HepG2 (cell line): Measurements from ENCODE around the gene RBSN. TPM values are rescaled to one million over a fixed set of nuclear protein-coding genes. Genes with fewer than 3 reads are reported as not detected.
A peak's percentile ranks its signal among the peaks of the same experiment; 100 is the strongest.

Source experiments
- CREB3 ChIP-seq: sonication (generic); formaldehyde crosslinking; IDR thresholded peaks from 2 replicates; pipeline ENCODE4 v1.5.0; 2020; ENCODE audit warnings: missing genetic modification reagents
- ETV6 ChIP-seq: sonication (generic); formaldehyde crosslinking; conservative IDR thresholded peaks from 2 replicates; pipeline ENCODE4 v1.4.0; 2020; ENCODE audit warnings: missing genetic modification reagents
- FOXJ3 ChIP-seq: sonication (generic); formaldehyde crosslinking; IDR thresholded peaks from 2 replicates; pipeline ENCODE4 v1.4.0; 2020; ENCODE audit warnings: missing genetic modification reagents, mild to moderate bottlenecking, borderline replicate concordance
- KAT7 ChIP-seq: IDR thresholded peaks from 2 replicates; pipeline ENCODE4 v1.6.1; 2018; ENCODE audit warnings: borderline replicate concordance, missing compliant biosample characterization
- MAX ChIP-seq: IDR thresholded peaks from 2 replicates; pipeline ENCODE4 v1.6.1; 2012; ENCODE audit warnings: inconsistent platforms
- SKI ChIP-seq: fragments of 450-650 bp; IDR thresholded peaks from one replicate; pipeline ENCODE4 v1.6.1; 2018; ENCODE audit warnings: mild to moderate bottlenecking; ENCODE audit not compliant: partially characterized antibody
- ZHX2 ChIP-seq, 2 experiments: sonication (generic) in 1 of 2; formaldehyde crosslinking in 1 of 2; IDR thresholded peaks; 2 replicates each; pipeline versions ENCODE4 v1.6.1 to v1.9.0; 2014 to 2022; ENCODE audit warnings: antibody characterized with exemption in 1 of 2, borderline replicate concordance in 1 of 2, inconsistent platforms in 1 of 2, low read depth in 1 of 2, missing genetic modification reagents in 1 of 2
- ZNF350 ChIP-seq: sonication (generic); formaldehyde crosslinking; IDR thresholded peaks from 2 replicates; pipeline ENCODE4 v1.4.0; 2020; ENCODE audit warnings: mild to moderate bottlenecking, low read depth, missing genetic modification reagents, borderline replicate concordance
- ZNF552 ChIP-seq: sonication (generic); formaldehyde crosslinking; IDR thresholded peaks from 2 replicates; pipeline ENCODE4 v1.9.0; 2022; ENCODE audit warnings: missing genetic modification reagents, mild to moderate bottlenecking, borderline replicate concordance
- ZNF609 ChIP-seq: sonication (generic); formaldehyde crosslinking; IDR thresholded peaks from 2 replicates; pipeline ENCODE4 v1.4.0; 2020; ENCODE audit warnings: mild to moderate bottlenecking, missing genetic modification reagents, borderline replicate concordance
- ZNF703 ChIP-seq: sonication (generic); formaldehyde crosslinking; IDR thresholded peaks from 2 replicates; pipeline ENCODE4 v1.5.1; 2020; ENCODE audit warnings: missing genetic modification reagents, mild to moderate bottlenecking, moderate library complexity, borderline replicate concordance
- ZNF790 ChIP-seq: sonication (generic); formaldehyde crosslinking; IDR thresholded peaks from 2 replicates; pipeline ENCODE4 v1.8.0; 2022; ENCODE audit warnings: missing genetic modification reagents, mild to moderate bottlenecking, borderline replicate concordance
- ZNF839 ChIP-seq: sonication (generic); formaldehyde crosslinking; IDR thresholded peaks from 2 replicates; pipeline ENCODE4 v1.4.0; 2020; ENCODE audit warnings: missing genetic modification reagents, mild to moderate bottlenecking, borderline replicate concordance
- polyA plus RNA-seq, 8 experiments: library from polyadenylated mRNA; depleted of rRNA in 3 of 8; stranded (reverse) in 7 of 8; unstranded in 1 of 8; fragments of >200 nt; fragmentation: Illumina TruSeq in 4 of 8; extraction: Trizol in 4 of 8; gene quantifications; 2 replicates each; pipeline versions ENCODE4 v1.2.1 to v1.2.3, GENCODE V29; 2011 to 2016; ENCODE audit warnings: low read depth in 4 of 8, missing spikeins in 1 of 8, mixed read lengths in 1 of 8; ENCODE audit not compliant: insufficient read depth in 1 of 8
- total RNA-seq, 5 experiments: library from RNA; depleted of rRNA; stranded (reverse); fragments of >200 nt; fragmentation: Illumina TruSeq; extraction: Trizol; gene quantifications; 2 replicates each; pipeline ENCODE4 v1.2.3, GENCODE V29; 2016; ENCODE audit warnings: low read depth in 1 of 5

The RBSN gene
- total and polyA plus RNA-seq, 2 of the 13 experiments (the other 11 are each of a cell fraction or from before 2014, with no cell fraction given), result 7.9 to 11.8 TPM

- TF ChIP-seq ZNF350 (CRISPR knock-in tag) (peak; percentile 42; the same call in 1 of the 2 replicates), CREB3 (CRISPR knock-in tag) (no peak), ZNF839 (CRISPR knock-in tag) (no peak), MAX (peak; percentile 36; the same call in 1 of the 2 replicates), ZNF790 (CRISPR knock-in tag) (no peak), ZNF703 (CRISPR knock-in tag) (no peak), SKI (no peak), FOXJ3 (CRISPR knock-in tag) (no peak), ZHX2 (IDR thresholded peaks at IDR 0.05; ENCODE audit: low read depth) (no peak; the same call in 1 of the 2 replicates), ZHX2 (CRISPR knock-in tag; IDR thresholded peaks at IDR 0.05; ENCODE audit: borderline replicate concordance) (no peak), KAT7 (no peak), ZNF609 (CRISPR knock-in tag) (peak; percentile 55; the same call in 1 of the 2 replicates), ETV6 (CRISPR knock-in tag) (no peak), ZNF552 (CRISPR knock-in tag) (no peak)
These were observed 8.4 kb upstream of the RBSN start (continued) for GRCh38 chr3:15107075-15107947.
